Coronary artery (tissue), 2 donors: Measurements from ENCODE around the gene ZNF827.

Experiments
- DNase-seq: peaks from one replicate; pipeline ENCODE4 v3.0.0-alpha.2; 2017; ENCODE audit warnings: low spot score
- H3K27ac ChIP-seq, 2 donors: fragments of 200-600 bp; sonication (generic); one replicate each; pipeline ENCODE4 v1.5.1; 2016 to 2019
- H3K4me3 ChIP-seq: fragments of 200-600 bp; sonication (generic); 2 replicates; pipeline ENCODE4 v1.5.1; 2016; ENCODE audit warnings: mild to moderate bottlenecking, moderate library complexity
- TF ChIP-seq, protein P1 (sequence below): fragments of 200-600 bp; sonication (generic); IDR thresholded peaks from one replicate; pipeline ENCODE4 v1.5.1; 2019; ENCODE audit warnings: antibody characterized with exemption

ZNF827 gene

DNA sequence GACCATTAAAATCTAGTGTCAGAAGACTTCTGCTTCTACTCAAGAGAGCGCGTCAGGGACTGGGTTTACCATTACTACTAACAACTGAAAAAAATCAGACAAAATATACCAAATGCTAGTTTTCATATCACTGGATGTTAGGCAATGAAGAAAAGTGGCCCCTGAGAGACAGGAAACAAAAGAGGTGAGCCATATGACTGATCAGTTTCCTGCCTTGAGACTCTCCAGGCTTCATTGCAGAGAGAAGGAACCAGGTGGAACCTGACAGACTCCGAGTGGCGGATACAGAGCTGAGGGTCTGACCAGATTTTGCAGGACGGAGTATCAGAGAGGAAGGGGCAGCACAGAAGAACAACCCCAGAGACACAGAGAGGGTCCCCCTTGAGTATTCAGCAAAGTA is 172.3 kb downstream of the ZNF827 start:
- TF ChIP-seq, protein P1, sequence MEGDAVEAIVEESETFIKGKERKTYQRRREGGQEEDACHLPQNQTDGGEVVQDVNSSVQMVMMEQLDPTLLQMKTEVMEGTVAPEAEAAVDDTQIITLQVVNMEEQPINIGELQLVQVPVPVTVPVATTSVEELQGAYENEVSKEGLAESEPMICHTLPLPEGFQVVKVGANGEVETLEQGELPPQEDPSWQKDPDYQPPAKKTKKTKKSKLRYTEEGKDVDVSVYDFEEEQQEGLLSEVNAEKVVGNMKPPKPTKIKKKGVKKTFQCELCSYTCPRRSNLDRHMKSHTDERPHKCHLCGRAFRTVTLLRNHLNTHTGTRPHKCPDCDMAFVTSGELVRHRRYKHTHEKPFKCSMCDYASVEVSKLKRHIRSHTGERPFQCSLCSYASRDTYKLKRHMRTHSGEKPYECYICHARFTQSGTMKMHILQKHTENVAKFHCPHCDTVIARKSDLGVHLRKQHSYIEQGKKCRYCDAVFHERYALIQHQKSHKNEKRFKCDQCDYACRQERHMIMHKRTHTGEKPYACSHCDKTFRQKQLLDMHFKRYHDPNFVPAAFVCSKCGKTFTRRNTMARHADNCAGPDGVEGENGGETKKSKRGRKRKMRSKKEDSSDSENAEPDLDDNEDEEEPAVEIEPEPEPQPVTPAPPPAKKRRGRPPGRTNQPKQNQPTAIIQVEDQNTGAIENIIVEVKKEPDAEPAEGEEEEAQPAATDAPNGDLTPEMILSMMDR: no peak
- DNase-seq: no peak
- H3K27ac ChIP-seq: no peak overlapping the region
- H3K4me3 ChIP-seq: no peak overlapping the region

DNA sequence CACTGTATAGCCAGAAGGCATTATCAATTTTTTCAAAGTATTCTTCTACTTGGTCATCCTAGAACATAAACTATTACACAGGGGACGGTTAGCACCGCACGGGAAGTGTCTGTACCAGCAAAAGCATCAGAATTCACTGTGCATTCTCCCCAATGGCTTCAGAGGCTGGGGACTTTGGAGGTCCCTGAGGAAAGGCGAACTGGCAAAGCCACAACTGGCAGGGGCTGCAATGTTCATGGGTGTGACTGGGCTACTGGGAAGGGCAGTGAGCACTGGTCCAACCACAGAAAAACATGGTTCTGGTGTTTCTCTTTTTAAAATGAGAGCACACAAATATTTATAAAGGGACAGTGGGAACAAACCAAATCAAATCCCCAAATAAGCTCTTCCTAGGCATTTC is 175.2 kb downstream of the ZNF827 start:
- DNase-seq: no peak
- no peak overlapping the region for H3K4me3 ChIP-seq
- TF ChIP-seq, protein P1: no peak
- no peak overlapping the region for H3K27ac ChIP-seq

DNA sequence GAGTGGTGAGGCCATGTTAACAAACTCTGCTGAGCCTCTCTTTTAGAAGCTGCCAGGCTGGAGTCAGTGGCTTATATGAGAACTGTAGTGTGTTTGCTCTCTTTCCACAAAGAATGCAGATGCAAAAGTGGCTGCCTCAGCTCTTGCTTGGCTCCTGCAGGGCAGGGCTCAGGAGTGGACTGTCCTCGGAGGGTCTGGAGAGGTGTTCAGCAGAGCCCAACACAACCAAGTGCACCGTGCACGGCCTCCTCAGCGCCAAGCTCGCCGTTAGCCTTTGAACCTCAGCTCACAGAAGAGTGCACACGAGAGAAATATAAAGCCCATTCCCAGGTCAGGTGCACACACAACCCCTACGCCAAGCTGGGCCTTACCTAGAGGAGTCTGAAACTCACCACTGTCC is 175.9 kb downstream of the ZNF827 start:
- H3K27ac ChIP-seq: no peak overlapping the region
- TF ChIP-seq, protein P1: no peak
- DNase-seq: no peak
- H3K4me3 ChIP-seq: no peak overlapping the region

DNA sequence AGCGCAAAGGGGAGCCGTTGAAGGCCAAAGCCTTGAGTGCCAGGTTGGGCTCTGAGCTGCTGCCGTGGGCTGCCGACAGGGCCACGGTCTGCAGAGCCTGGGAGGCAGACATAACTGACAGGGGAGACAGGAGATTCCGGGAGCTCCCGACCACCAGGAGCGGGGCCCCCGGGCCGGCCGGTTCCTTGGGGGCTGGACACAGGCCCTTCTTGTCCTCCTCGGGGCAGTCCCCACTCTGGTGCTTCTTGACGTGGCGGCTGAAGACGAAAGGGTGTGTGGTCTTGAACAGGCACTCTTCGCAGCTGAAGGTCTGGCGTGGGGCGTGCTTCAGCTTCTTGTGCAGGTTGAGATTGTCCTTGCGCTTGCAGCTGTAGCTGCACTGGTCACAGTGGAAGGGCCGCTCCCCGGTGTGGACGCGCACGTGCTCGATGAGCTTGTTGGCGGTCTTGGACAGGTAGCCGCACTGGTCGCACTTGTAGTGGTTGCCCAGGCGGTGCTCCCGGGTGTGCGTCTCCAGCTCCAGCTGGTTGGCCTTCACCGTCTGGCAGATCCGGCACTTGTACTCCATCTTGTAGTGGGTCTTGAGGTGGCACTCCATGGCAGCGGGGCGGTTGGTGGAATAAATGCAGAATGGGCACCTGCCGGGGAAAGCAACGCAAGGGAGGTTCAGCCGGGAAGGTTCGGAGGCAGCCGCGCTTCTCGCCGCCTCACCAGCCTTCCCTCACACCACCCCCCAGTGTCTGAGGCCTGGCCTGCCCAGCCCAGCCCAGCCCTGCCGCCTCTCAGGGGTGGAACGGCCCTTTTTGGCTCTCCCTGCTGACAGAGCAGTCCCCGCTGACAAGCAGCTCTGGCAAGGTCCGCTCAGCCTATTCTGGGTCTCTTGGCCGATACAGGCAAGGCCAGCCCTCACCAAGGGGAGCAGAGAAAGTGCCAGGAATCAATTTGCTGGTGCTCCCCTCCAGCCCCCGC is 177.4 kb downstream of the ZNF827 start:
- no peak for DNase-seq
- Histone ChIP-seq H3K27ac (no peak overlapping the region), H3K4me3 (no peak overlapping the region)
- TF ChIP-seq, protein P1: no peak

DNA sequence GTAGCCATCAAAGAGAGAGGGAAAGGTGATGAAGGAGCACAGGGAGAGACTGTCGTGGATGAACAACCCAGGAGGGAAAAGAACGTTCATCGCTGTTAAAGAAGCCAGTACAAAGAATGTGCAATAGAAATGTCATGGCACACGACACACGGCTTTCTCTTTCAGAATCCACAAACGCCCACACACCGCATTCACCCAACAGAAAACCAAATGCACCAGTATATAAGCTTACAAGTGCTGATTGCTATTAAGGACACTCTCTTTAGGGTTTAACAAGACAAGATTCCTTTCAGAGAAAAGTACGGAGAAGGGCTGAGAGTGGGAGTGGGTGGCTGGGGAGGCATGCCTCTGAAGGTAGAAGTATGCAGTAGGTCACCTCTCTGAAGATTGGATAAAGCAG is 178.4 kb downstream of the ZNF827 start:
- TF ChIP-seq, protein P1: no peak
- Histone ChIP-seq H3K4me3 (no peak overlapping the region), H3K27ac (no peak overlapping the region)
- no peak for DNase-seq

DNA sequence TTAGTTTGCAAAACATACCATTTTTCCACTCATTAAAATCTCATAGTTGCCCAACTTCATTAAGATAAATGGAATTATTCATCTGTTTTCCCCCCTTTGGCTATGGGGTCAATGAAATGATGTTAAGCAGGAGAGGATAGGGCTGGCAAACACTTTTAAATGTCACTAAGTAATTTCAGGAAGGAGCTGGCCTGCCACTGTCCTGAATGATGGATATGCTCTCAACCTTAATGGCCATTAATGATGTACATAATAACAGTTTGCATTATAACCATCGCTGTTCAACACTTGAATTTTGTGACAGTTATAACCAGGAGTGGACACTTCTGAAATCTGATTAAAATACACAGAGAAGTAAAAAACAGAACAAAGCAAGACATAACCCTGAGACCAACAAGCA is 181.4 kb downstream of the ZNF827 start:
- TF ChIP-seq, protein P1: no peak
- Histone ChIP-seq H3K4me3 (no peak overlapping the region), H3K27ac (no peak overlapping the region)
- DNase-seq: no peak

DNA sequence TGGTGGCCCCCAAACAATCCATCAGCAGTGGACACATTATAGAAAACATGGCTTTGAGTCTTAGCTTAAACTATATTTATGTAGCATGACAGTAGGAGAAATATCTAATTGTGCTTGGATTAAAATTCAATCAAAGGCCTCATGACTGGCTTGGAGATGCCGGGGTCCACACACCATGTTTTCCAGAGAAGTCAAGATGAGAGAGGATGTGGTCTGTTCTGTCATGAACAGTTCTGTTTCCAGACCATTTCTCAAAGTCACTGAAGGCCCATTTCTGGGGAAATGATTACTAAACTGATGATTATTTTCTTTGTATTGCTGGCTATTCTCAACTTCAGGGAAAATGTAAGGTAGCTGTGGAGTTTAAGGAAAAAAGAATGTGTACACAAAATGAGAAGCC is 182.4 kb downstream of the ZNF827 start:
- Histone ChIP-seq H3K27ac (no peak overlapping the region), H3K4me3 (no peak overlapping the region)
- TF ChIP-seq, protein P1: no peak
- no peak for DNase-seq
